Measurements from ENCODE around the gene CHKA.

CHKA gene

GRCh38 chr11:68142441-68143309 is 21.5 kb upstream of the CHKA start:
- DNase-seq, result no peak

DNA sequence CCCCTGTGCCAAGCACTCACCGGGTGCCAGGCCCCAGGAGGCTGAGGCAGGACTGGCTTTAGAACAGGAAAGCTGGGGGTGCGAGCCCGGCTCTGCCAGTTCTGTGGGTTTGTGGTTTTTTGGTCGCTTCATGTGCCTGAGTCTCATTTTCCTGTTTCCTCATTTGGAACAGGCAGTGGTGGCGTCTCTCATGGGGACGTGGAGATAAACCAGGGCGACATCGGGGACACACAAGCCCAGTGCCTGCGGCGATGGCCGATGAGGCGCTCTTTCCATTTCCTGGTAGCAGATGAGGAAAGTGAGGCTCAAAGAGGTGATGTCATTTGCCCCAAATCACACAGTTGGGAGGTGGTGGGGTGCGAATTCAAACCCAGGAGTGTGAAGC is 20.8 kb upstream of the CHKA start:
- peak in 3 of 56 donors; percentile 25 to 30 (median 27) for DNase-seq

DNA sequence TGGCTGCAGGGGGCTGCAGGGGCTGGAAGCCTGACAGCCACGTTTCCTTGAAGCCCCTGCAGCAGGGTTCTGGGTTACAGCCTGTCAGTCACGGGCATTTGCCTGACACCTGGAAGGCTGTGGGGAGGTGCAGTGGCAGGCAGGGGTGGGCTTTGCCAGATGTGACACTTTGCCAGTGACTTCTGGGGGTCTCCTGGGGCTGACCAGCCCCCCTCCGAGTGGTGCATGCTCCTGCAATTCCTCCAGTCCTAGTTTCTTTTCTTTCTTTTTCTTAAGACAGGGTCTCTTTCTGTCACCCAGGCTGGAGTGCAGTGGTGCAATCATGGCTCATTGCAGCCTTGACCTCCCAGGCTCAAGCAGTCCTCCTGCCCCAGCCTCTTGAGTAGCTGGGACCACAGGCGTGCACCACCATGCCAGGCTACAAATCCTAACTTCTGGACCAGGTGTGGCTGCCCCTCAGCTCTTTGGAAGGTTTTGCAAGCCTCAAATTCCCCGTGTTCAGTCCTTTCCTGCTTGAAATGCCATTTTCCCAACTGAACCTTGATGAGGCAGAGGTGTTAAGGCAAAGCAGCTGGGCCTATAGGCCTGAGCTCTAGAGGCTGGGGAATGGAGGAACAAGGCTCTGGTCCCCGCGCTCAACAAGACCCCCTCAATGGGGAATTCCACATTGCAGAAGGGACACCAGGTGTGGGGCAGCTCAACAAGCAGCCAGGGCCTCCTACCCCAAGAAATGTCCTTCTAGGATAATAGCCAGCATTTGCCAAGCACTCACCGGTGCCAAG is 20.2 kb upstream of the CHKA start:
- no peak for DNase-seq

GRCh38 chr11:68140496-68141245 is 19.5 kb upstream of the CHKA start:
- DNase-seq, result peak in 17 of 56 donors; percentile 35 to 76 (median 49)

GRCh38 chr11:68138237-68138636 is 17.0 kb upstream of the CHKA start:
- DNase-seq, result no peak

GRCh38 chr11:68137833-68138232 is 16.6 kb upstream of the CHKA start:
- no peak for DNase-seq

GRCh38 chr11:68136866-68137265 is 15.7 kb upstream of the CHKA start:
- DNase-seq, result no peak

- no peak for DNase-seq
Observed at GRCh38 chr11:68135161-68135560, 14.0 kb upstream of the CHKA start.

DNA sequence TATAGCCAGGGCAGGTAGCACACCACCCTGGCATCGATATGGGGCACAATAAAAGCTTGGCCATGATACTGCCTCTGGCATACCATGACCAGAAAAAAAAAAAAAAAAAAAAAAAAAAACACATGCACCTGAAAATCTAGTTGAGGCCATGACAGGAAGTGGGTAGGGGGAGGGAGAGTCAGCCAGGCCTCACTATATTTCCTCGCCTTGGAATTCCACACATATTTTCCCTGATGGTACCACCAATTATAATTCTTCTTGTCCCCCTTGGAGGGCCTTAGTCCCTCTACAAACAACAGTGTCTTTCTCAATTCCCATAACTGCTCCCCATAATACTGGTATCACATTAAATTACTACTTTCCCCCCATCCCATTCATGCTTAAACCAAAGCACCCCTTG is 12.6 kb upstream of the CHKA start:
- DNase-seq, result no peak

- DNase-seq, result no peak
Observed at GRCh38 chr11:68130121-68130520, 8.9 kb upstream of the CHKA start.

GRCh38 chr11:68128682-68129327 is 7.6 kb upstream of the CHKA start:
- peak in 1 of 56 donors; percentile 69 for DNase-seq

GRCh38 chr11:68127714-68128681 is 6.8 kb upstream of the CHKA start:
- peak in 37 of 56 donors; percentile 20 to 82 (median 57) for DNase-seq

DNA sequence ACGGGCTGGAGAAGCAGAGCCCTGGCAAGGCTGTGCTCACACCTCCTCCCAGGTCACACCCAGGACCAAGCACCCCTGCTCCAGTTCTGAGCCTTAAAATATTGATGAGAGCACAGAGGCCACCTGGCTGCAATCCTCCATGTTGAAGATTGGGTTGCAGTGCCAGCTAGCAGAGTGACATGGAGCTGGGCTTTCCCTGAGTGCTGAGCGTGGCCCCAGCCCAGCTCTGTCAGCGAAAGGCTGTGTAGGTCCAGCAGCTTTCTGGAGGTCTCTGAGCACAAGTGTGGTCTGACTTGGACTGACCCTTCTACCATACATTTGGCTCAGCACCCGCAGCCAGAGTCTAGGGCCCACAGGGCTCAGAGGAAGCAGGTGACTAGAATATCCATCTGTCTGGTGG is 4.0 kb upstream of the CHKA start:
- no peak for DNase-seq

- no peak for DNase-seq
Observed at GRCh38 chr11:68122936-68123539, 1.9 kb upstream of the CHKA start.

DNA sequence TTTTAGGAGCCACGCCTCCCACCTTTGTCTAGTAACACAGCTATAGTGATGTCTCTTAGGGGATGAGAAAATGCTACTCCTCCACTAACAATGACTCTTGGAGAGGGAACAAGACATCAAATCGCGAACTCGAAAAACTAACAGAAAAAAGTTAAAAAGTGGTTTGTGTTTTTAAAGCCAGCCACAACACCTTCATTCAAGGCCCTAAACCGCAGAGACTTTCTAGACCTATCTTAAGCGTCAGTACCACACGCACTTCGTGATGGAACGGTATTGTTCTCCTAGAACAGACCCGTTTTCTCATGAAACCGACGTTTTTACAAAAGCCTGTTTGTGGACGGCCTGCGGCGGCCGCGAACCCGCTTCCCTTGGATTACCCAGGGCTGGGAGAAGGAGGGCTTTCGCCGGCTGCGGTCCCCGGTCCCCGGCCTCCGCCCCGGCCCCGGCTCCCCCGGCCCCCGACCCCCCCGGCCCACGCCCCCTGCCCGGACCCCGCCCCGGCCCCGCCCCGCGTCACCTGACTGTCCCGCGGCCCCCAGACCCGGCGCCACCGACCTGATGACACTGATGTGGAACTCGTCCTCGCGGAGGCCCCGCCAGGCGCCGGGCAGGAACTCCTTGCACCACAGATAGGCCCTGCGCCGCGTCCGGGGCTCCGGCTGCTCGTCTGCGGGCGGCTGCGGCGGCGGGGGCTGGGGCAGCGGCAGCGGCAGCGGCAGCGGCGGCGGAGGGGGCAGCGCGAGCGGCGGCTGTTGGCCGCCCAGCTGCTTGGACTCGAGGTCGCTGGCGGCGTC is 718 bp downstream of the CHKA start:
- peak in 32 of 56 donors; percentile 13 to 79 (median 51) for DNase-seq

DNA sequence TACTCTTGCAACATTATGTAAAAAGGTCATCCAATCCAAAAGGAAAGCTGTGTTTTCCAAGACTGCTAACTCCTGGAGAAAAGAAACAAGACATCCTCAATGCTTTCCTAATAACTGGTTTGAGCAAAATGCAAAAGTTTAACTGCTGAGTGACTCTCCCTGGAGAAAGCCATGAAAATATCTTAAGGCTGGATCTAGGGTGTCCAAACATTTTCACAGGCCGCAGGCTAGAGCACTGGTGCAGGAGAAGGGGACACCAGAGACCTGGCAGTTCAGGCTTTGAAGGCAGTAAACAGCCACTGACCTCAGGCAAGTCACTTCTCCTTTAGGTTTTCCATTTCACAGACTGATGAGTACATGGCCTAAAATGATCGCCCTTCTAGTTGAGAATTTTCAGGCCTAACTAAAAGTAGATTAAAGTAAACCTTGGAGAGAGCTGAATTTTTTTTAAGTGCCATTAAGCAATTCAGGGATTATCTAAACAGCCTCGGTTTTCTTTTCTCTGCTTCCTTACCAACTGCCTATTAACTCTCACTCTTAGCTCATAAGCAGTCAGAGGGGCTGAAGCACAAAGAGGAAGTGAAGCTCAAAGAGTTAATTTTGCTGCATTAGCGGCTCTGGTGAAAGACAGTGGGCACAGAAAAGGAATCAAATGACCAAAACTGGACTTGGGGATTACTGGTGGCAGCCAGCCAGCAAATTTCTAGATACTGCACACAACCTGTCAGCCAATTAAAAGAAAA is 2.3 kb downstream of the CHKA start:
- DNase-seq, result peak in 3 of 56 donors; percentile 16 to 39 (median 18)

DNA sequence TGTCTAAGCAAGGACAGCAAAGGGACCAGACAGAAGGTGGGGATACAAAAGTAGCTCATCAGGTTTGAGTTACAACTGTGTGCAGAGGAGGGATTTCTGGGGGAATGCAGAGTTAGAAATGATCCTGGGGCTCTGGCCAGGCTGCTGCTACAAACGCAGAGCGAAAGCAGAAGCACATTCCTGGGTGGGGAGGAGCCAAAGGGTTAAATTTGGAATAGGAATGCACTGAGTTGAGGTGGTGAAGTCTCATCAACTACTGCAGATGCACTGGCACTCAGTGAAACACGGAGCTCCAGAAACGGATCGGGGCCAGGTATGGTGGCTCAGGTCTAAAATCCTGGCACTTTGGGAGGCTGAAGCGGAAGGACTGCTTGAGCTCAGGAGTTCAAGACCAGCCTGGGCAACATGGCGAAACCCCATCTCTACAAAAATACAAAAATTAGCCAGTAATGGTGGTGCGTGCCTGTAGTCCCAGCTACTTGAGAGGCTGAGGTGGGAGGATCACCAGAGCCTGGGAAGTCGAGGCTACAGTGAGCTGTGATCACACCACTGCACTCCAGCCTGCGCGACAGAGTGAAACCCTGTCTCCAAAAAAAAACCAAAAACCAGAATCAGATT is 3.2 kb downstream of the CHKA start:
- no peak for DNase-seq
